DOHH2 (cell line): ENCODE measurements around the gene HSPBP1.

Experiments used
- H3F3A ChIP-seq: fragments of 200-600 bp; sonication (generic), shearing (Covaris generic); 2 replicates; pipeline ENCODE4 v1.6.0; 2016; ENCODE audit warnings: antibody characterized with exemption, mild to moderate bottlenecking; ENCODE audit not compliant: control insufficient read depth, insufficient read depth
- H3K27ac ChIP-seq: fragments of 200-600 bp; sonication (generic); 2 replicates; pipeline ENCODE4 v1.5.1; 2014; ENCODE audit warnings: low read depth, mild to moderate bottlenecking, low read length, moderate library complexity
- H3K27me3 ChIP-seq: fragments of 200-600 bp; sonication (generic); 2 replicates; pipeline ENCODE4 v1.6.1; 2014; ENCODE audit warnings: mild to moderate bottlenecking, low read length, mixed read lengths; ENCODE audit not compliant: control insufficient read depth
- H3K36me3 ChIP-seq: fragments of 200-600 bp; sonication (generic); 2 replicates; pipeline ENCODE4 v1.6.1; 2014; ENCODE audit warnings: mild to moderate bottlenecking, low read length, moderate library complexity, mixed read lengths; ENCODE audit not compliant: control insufficient read depth
- H3K4me1 ChIP-seq: fragments of 200-600 bp; sonication (generic); 2 replicates; pipeline ENCODE4 v1.6.1; 2014; ENCODE audit warnings: mild to moderate bottlenecking, low read length, mixed read lengths; ENCODE audit not compliant: control insufficient read depth
- H3K4me2 ChIP-seq: fragments of 200-600 bp; sonication (generic); 2 replicates; pipeline ENCODE4 v1.6.0; 2014; ENCODE audit warnings: mild to moderate bottlenecking, low read length, moderate library complexity
- H3K4me3 ChIP-seq: fragments of 200-600 bp; sonication (generic); 2 replicates; pipeline ENCODE4 v1.5.1; 2014; ENCODE audit warnings: mild to moderate bottlenecking, low read length, mixed read lengths
- H3K79me2 ChIP-seq: fragments of 200-600 bp; sonication (generic); 2 replicates; pipeline ENCODE4 v1.6.1; 2014; ENCODE audit warnings: mild to moderate bottlenecking, low read length, mixed read lengths; ENCODE audit not compliant: control insufficient read depth
- H3K9me2 ChIP-seq: fragments of 200-600 bp; sonication (generic); replicated peaks from 2 replicates; pipeline ENCODE4 v1.6.1; 2014; ENCODE audit warnings: mild to moderate bottlenecking, low read length, mixed read lengths; ENCODE audit not compliant: control insufficient read depth
- H3K9me3 ChIP-seq: fragments of 200-600 bp; sonication (generic); 2 replicates; pipeline ENCODE4 v1.6.1; 2014; ENCODE audit warnings: antibody characterized with exemption, low read length, mixed read lengths; ENCODE audit not compliant: control insufficient read depth, insufficient read depth
- H4K20me1 ChIP-seq: fragments of 200-600 bp; sonication (generic); 2 replicates; pipeline ENCODE4 v1.6.0; 2014; ENCODE audit warnings: low read depth, mild to moderate bottlenecking, antibody characterized with exemption, low read length, moderate library complexity; ENCODE audit not compliant: control insufficient read depth, insufficient read depth
- CTCF ChIP-seq: fragments of 200-600 bp; sonication (generic); IDR thresholded peaks from one replicate; pipeline ENCODE4 v1.5.1; 2014; ENCODE audit warnings: antibody characterized with exemption, mild to moderate bottlenecking, low read depth, low read length; ENCODE audit not compliant: poor library complexity, severe bottlenecking
- EZH2phosphoT487 ChIP-seq: fragments of 200-600 bp; sonication (generic); IDR thresholded peaks from 2 replicates; pipeline ENCODE4 v1.6.1; 2017; ENCODE audit warnings: borderline replicate concordance, mild to moderate bottlenecking, antibody characterized with exemption, low read length, moderate library complexity, mixed read lengths

The HSPBP1 gene

GRCh38 chr19:55261671-55262126 is 18.2 kb downstream of the HSPBP1 start:
- no peaks in the 10 kb centered on the region for H4K20me1 ChIP-seq
- H3K4me3 ChIP-seq = no peak overlapping the region
- no peaks in the 10 kb centered on the region for H3K9me2 ChIP-seq
- H3K4me2 ChIP-seq = no peak overlapping the region
- no peaks in the 10 kb centered on the region for H3K27me3 ChIP-seq
- peaks cover 15% of the 10 kb centered on the region for H3K36me3 ChIP-seq
- peaks cover 9% of the 10 kb centered on the region; the same call in 1 of the 2 replicates for H3F3A ChIP-seq
- H3K79me2 ChIP-seq = peaks cover 27% of the 10 kb centered on the region
- H3K4me1 ChIP-seq = peaks cover 15% of the 10 kb centered on the region
- no peak overlapping the region for H3K27ac ChIP-seq
- H3K9me3 ChIP-seq = peaks cover 6% of the 10 kb centered on the region; the same call in 1 of the 2 replicates
- TF ChIP-seq EZH2phosphoT487 = no peak
- TF ChIP-seq CTCF = no peak

- peak overlapping the region; percentile 97 for H3K4me3 ChIP-seq
- peaks cover 29% of the 10 kb centered on the region for H3K4me1 ChIP-seq
- H3K36me3 ChIP-seq = peaks cover 35% of the 10 kb centered on the region
- peak overlapping the region; percentile 99 for H3K27ac ChIP-seq
- H3F3A ChIP-seq = peaks cover 21% of the 10 kb centered on the region
- H3K9me2 ChIP-seq = no peaks in the 10 kb centered on the region
- H3K27me3 ChIP-seq = no peaks in the 10 kb centered on the region
- peaks cover 42% of the 10 kb centered on the region for H3K79me2 ChIP-seq
- no peaks in the 10 kb centered on the region for H4K20me1 ChIP-seq
- no peaks in the 10 kb centered on the region for H3K9me3 ChIP-seq
- H3K4me2 ChIP-seq = peak overlapping the region; percentile 79
- no peak for TF ChIP-seq CTCF
- no peak for TF ChIP-seq EZH2phosphoT487
Observed at GRCh38 chr19:55259540-55260210, 20.2 kb downstream of the HSPBP1 start.

- Histone ChIP-seq H3K4me3 (peak within 1 kb of the TSS; percentile 97), H3K4me1 (peaks cover 36% of the 10 kb centered on the region), H3K36me3 (peaks cover 41% of the 10 kb centered on the region), H3F3A (peaks cover 28% of the 10 kb centered on the region), H3K4me2 (peak within 1 kb of the TSS; percentile 99), H3K79me2 (peaks cover 48% of the 10 kb centered on the region), H4K20me1 (no peaks in the 10 kb centered on the region), H3K9me3 (no peaks in the 10 kb centered on the region), H3K9me2 (no peaks in the 10 kb centered on the region), H3K27me3 (no peaks in the 10 kb centered on the region), H3K27ac (peak within 1 kb of the TSS; percentile 99)
- TF ChIP-seq CTCF (no peak), EZH2phosphoT487 (no peak)
Observed at GRCh38 chr19:55258828-55259539, 20.9 kb downstream of the HSPBP1 start, which contains the start of gene PPP6R1. Gene PPP6R1 (minus strand): TSS chr19:55259017. CDS start chr19:55247103, 11,914 bp downstream.
